Bronchial epithelial cell (primary cell): ENCODE results near the gene TRA2A. TPM values are rescaled to one million over a fixed set of nuclear protein-coding genes. Genes with fewer than 3 reads are reported as not detected.

Experiments used
- DNase-seq: peaks from one replicate; pipeline ENCODE4 v3.0.0-alpha.2; 2010; ENCODE audit warnings: low read depth
- FAIRE-seq: peaks from 2 replicates; lab custom pipeline; 2011; peaks lifted over from hg19 to GRCh38; lab: Jason Lieb, UNC
- H3K27me3 ChIP-seq: 2 replicates; pipeline ENCODE4 v1.5.1; 2011; ENCODE audit warnings: low read length; ENCODE audit not compliant: control insufficient read depth, insufficient read depth
- H3K36me3 ChIP-seq: 2 replicates; pipeline ENCODE4 v1.5.1; 2011; ENCODE audit warnings: low read length; ENCODE audit not compliant: control insufficient read depth, insufficient read depth
- H3K4me3 ChIP-seq: 2 replicates; pipeline ENCODE4 v1.5.1; 2011; ENCODE audit warnings: mild to moderate bottlenecking, low read depth, low read length, control low read depth
- CTCF ChIP-seq: IDR thresholded peaks from 2 replicates; pipeline ENCODE4 v1.5.1; 2011; ENCODE audit warnings: mild to moderate bottlenecking, moderate library complexity, low read length, control low read depth, inconsistent platforms; ENCODE audit not compliant: insufficient read depth, severe bottlenecking
- total RNA-seq: library from RNA; depleted of rRNA; stranded (reverse); fragments of >200 nt; gene quantifications from 2 replicates; pipeline ENCODE4 v1.2.1, GENCODE V29; 2014

Gene TRA2A
- total RNA-seq, 1 donor from 2014 or later, result 21.3 TPM

GRCh38 chr7:23471106-23471859 lies 60.5 kb downstream of the TRA2A start:
- Histone ChIP-seq H3K4me3 (peak overlapping the region; percentile 5), H3K27me3 (peaks cover 57% of the 10 kb centered on the region), H3K36me3 (no peaks in the 10 kb centered on the region)
- no peak for TF ChIP-seq CTCF
- DNase-seq (no peak), FAIRE-seq (no peak)

- Histone ChIP-seq H3K27me3 (peaks cover 59% of the 10 kb centered on the region), H3K4me3 (peak within 1 kb of the TSS; percentile 27), H3K36me3 (no peaks in the 10 kb centered on the region)
- DNase-seq (peak; percentile 34), FAIRE-seq (no peak)
- no peak for TF ChIP-seq CTCF
These were observed 61.3 kb downstream of the TRA2A start, which contains the start of gene IGF2BP3 for GRCh38 chr7:23470330-23471105. IGF2BP3 (minus strand) TSS chr7:23470491; CDS start chr7:23470110, 381 bp downstream.

- TF ChIP-seq CTCF, result no peak
- H3K4me3 ChIP-seq, result peak overlapping the region; percentile 5
- peaks cover 64% of the 10 kb centered on the region for H3K27me3 ChIP-seq
- H3K36me3 ChIP-seq, result no peaks in the 10 kb centered on the region
- no peak for FAIRE-seq
- no peak for DNase-seq
These were observed 61.9 kb downstream of the TRA2A start for GRCh38 chr7:23469961-23470250.

GRCh38 chr7:23469150-23469960 lies 62.4 kb downstream of the TRA2A start:
- H3K27me3 ChIP-seq, result peaks cover 59% of the 10 kb centered on the region

More at GRCh38 chr7:23469150-23469960, 62.4 kb downstream of the TRA2A start:
- no peak for FAIRE-seq
- Histone ChIP-seq H3K4me3 (peak overlapping the region; percentile 27), H3K36me3 (no peaks in the 10 kb centered on the region)
- DNase-seq, result no peak
- TF ChIP-seq CTCF, result no peak
